ENCODE results near the gene C3orf22. TPM values are rescaled to one million over a fixed set of nuclear protein-coding genes. Genes with fewer than 3 reads are reported as not detected.
A peak's percentile ranks its signal among the peaks of the same experiment; 100 is the strongest.

The C3orf22 gene
- total RNA-seq, 3 donors from 2014 or later = not detected

DNA sequence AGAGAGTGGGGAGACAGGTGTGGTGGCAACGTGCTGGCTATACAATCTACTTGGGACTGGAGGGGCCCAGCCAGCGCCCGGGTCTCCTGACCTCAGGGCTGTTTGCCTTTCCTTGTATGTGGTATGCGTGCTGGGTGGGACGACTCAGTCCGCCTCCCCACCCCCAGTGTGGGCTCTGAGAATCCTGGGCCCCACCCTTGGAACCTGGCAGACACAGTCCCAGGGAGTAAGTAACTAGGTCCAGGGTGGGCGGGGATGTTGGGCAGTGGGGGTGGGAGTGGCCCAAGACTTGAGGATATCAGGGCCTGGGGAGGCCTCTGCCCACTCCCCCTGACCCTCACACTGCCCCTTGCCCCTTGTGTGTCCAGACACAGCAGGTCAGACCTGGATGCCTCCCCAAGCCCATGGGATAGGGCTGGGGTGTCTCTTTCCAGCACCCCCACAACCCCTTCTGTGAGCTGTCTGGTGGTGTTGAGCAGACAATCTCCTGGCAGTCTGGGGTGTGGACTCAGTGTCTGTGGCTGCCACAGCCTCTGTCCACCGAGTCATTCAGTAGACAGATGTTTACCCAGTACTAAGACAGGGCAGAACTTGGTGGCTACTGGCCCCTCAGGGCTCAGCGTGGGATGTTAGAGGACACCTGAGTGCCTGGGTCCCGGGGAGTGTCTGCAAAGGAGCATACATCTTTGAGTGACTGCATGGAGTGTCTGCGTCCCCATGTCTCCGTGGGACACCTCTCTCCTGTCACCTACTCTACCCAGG, 33.5 kb downstream of the C3orf22 start:
- DNase-seq (ENCODE audit: low spot score in 2 of 2) = no peak
- no peak for TF ChIP-seq POLR2AphosphoS5 (IDR thresholded peaks at IDR 0.05)
- TF ChIP-seq, protein P1, sequence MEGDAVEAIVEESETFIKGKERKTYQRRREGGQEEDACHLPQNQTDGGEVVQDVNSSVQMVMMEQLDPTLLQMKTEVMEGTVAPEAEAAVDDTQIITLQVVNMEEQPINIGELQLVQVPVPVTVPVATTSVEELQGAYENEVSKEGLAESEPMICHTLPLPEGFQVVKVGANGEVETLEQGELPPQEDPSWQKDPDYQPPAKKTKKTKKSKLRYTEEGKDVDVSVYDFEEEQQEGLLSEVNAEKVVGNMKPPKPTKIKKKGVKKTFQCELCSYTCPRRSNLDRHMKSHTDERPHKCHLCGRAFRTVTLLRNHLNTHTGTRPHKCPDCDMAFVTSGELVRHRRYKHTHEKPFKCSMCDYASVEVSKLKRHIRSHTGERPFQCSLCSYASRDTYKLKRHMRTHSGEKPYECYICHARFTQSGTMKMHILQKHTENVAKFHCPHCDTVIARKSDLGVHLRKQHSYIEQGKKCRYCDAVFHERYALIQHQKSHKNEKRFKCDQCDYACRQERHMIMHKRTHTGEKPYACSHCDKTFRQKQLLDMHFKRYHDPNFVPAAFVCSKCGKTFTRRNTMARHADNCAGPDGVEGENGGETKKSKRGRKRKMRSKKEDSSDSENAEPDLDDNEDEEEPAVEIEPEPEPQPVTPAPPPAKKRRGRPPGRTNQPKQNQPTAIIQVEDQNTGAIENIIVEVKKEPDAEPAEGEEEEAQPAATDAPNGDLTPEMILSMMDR (IDR thresholded peaks at IDR 0.05) = no peak
- no peak for TF ChIP-seq POLR2A (IDR thresholded peaks at IDR 0.05)
- H3K27ac ChIP-seq = no peak overlapping the region
- H3K36me3 ChIP-seq = no peaks in the 10 kb centered on the region
- no peak overlapping the region for H3K4me3 ChIP-seq
- peaks cover 3 to 22% of the 10 kb centered on the region in 2 donors for H3K27me3 ChIP-seq
- H3K4me1 ChIP-seq = peaks cover 0 to 4% of the 10 kb centered on the region in 2 donors
- intact Hi-C loops (cut with DNase I; ENCODE audit: low total_unique reads) = no loop called here
- no peaks in the 10 kb centered on the region for H3K9me3 ChIP-seq

DNA sequence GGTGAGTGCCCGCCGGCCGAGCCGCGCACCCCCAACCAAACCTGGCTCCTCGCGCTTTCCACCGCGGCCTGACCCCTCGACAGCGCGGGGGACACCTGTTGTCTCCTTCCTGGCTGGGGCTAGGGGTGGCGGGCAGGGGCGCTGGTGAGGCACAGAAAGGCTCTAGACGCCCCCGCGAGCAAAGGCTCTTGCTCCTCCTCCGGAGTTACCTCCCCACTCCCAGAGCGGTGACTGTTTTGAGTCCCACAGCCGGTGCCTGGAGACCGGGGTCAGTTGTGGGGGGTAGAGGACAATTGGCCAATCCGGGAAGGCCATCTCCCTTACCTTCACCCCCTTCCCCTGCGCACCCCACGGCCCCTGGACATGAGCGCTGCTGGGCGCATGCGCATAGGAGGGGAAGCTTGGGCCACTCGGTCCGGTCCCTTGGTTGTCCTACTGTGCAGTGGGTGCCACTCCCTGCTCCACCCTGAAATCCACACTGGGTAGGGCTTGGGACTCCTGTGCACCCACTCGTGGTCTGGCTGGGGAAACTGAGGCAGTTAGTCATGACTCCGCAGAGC, 34.2 kb downstream of the C3orf22 start:
- Histone ChIP-seq H3K4me3 (peak overlapping the region; percentile 35 to 60 (median 42)), H3K36me3 (no peaks in the 10 kb centered on the region), H3K27ac (no peak overlapping the region), H3K27me3 (peaks cover 3 to 22% of the 10 kb centered on the region in 2 donors), H3K4me1 (peaks cover 0 to 4% of the 10 kb centered on the region in 2 donors), H3K9me3 (no peaks in the 10 kb centered on the region)
- intact Hi-C loops (cut with DNase I; ENCODE audit: low total_unique reads) = no loop called here
- TF ChIP-seq, protein P1 (IDR thresholded peaks at IDR 0.05) = no peak
- no peak for TF ChIP-seq POLR2AphosphoS5 (IDR thresholded peaks at IDR 0.05)
- TF ChIP-seq POLR2A (IDR thresholded peaks at IDR 0.05) = no peak
- DNase-seq (ENCODE audit: low spot score in 2 of 2) = no peak

DNA sequence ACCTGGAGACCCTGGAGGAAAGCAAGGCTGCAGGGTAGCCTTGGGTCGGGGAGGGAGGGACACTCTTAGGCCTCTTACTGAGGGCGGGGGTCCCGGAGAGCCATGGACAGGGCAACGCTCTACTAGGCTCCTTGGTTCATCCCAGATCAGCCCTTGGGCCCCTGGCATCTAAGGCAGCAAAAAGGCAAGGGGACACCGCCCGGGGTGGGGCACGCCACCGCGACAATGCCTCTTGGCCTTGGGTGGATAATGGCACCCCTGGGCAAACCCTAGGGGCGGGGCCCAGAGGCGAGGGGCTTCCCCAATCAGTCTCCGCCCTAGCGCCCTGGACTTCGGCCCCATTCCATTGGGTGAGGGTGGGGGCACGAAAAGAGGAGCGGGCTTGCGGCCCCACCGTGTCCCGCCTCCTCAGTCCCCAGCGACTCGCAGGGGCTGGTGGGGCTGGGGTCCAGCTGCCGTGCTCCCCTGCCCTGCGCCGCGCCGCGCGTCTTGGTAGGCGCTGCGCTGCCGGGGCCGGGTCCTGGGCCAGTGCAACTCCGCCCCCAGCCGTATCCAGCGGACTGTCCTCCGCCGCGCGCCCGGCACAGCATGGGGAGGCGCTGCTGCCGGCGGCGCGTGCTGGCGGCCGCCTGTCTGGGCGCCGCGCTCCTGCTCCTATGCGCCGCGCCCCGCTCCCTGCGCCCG, 34.8 kb downstream of the C3orf22 start, which contains the start of gene CHST13:
TSS of gene CHST13 (plus strand) at position 411 of the 684 bp plus-strand sequence. CDS start at position 589, 178 bp downstream.
- DNase-seq (ENCODE audit: low spot score in 2 of 2) = no peak
- intact Hi-C loops (cut with DNase I; ENCODE audit: low total_unique reads) = loop anchor here (2.0 kb wide), 1 partner anchor 67 kb away; no protein-coding TSS in a partner anchor
- peaks cover 3 to 22% of the 10 kb centered on the region in 2 donors for H3K27me3 ChIP-seq
- no peaks in the 10 kb centered on the region for H3K36me3 ChIP-seq
- TF ChIP-seq, protein P1 (IDR thresholded peaks at IDR 0.05) = no peak
- TF ChIP-seq POLR2AphosphoS5 (IDR thresholded peaks at IDR 0.05) = no peak
- TF ChIP-seq POLR2A (IDR thresholded peaks at IDR 0.05) = no peak
- H3K4me1 ChIP-seq = peaks cover 0 to 4% of the 10 kb centered on the region in 2 donors
- no peaks in the 10 kb centered on the region for H3K9me3 ChIP-seq
- H3K27ac ChIP-seq = no peak within 1 kb of the TSS
- H3K4me3 ChIP-seq = peak within 1 kb of the TSS; percentile 35 to 60 (median 42)

DNA sequence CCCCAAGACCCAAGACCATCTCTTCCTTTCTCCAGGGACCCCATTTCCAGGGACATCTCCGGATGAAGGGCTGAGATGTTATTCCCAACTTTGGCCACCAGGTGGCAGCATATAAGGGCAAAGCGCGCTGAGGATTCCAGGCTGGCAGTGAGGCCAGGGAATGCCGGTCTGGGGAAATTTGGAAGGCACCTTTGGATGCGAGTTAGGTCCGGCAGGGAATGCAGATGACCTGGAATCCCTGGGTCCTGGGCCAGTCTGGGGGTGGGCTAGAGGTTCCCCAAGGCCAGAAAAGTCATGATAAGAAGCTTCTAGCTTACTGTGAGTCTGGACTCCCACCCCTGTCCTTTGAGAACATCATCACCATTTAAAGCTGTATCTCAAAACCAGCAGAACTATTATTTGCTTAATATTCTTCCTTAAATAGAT, 36.4 kb downstream of the C3orf22 start:
- intact Hi-C loops (cut with DNase I; ENCODE audit: low total_unique reads) = loop anchor here (2.0 kb wide), 1 partner anchor 66 kb away; no protein-coding TSS in a partner anchor
- H3K4me1 ChIP-seq = peaks cover 0 to 4% of the 10 kb centered on the region in 2 donors
- no peaks in the 10 kb centered on the region for H3K9me3 ChIP-seq
- H3K27me3 ChIP-seq = peaks cover 3 to 22% of the 10 kb centered on the region in 2 donors
- no peak overlapping the region for H3K27ac ChIP-seq
- TF ChIP-seq POLR2AphosphoS5 (IDR thresholded peaks at IDR 0.05) (no peak), POLR2A (IDR thresholded peaks at IDR 0.05) (no peak)
- TF ChIP-seq, protein P1 (IDR thresholded peaks at IDR 0.05) = peak; percentile 78 to 87 (median 81)
- H3K4me3 ChIP-seq = no peak overlapping the region
- peak; percentile 34 to 63 for DNase-seq (ENCODE audit: low spot score in 2 of 2)
- no peaks in the 10 kb centered on the region for H3K36me3 ChIP-seq

All from breast epithelium (tissue), 4 donors.